22Rv1 (cell line): Measurements from ENCODE around the gene SYNE3.

Source experiments
- H3K27ac ChIP-seq: fragments of 450-650 bp; 2 replicates; pipeline ENCODE4 v1.5.1; 2017
- CTCF ChIP-seq: fragments of 450-650 bp; IDR thresholded peaks from 2 replicates; pipeline ENCODE4 v1.5.1; 2017; ENCODE audit warnings: mild to moderate bottlenecking
- ZFX ChIP-seq: fragments of 450-650 bp; IDR thresholded peaks from 2 replicates; pipeline ENCODE4 v1.6.1; 2017; ENCODE audit warnings: antibody characterized with exemption, borderline replicate concordance

SYNE3 gene

DNA sequence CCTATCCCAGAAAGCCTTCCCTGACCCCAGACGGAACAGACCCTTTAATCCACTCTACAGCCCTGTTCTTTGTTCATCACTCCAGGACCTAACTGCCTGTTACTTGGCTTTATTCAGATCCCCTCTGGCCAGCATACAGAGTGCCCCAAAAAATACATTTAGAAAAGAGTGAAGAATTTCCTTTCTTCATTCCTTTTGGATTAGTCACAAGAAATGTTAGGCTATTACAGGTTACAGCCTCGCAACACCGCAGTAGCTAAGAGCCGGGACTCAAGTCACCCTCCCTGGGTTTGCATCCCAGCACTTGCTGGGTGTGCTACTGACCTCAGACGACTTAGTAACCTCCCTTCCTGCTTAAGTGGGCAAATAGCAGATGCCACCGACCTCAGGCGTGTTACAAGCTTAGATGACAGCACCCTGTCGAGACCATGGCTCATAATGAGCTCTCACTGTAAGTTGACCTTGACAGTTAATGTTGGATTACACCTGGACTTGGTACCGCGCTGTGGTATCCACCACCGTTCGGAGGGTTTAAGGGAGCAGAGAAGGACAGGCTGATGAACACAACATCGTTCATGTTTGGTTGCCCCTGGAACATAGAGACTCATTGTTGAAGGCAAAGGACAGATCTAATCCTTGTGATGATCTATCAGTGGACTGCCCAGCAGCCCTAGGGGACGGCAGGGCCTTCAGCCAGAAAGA lies 31.3 kb upstream of the SYNE3 start:
- TF ChIP-seq CTCF (no peak), ZFX (no peak)
- H3K27ac ChIP-seq = no peak overlapping the region

DNA sequence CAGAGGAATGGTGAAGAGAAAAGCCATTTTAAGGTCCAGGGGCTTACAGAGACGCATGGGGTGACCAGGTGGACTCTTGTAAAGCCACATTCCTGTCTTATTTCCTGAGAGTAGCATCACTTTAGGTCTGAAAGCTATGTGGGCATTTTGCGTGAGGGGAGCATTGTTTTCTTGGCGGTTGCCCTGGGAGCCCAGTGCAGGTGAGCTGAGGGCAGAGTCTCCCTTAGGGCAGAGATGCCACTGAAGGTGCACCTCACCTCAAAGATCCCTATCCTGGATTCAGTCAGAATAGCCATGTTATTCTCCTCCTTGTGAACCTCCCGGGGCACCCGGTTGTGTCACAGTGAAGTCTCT lies 30.8 kb upstream of the SYNE3 start:
- no peak overlapping the region for H3K27ac ChIP-seq
- TF ChIP-seq CTCF (no peak), ZFX (no peak)

- H3K27ac ChIP-seq = no peak overlapping the region
- TF ChIP-seq CTCF = no peak
- TF ChIP-seq ZFX = no peak
Observed at GRCh38 chr14:95545515-95546168, 29.2 kb upstream of the SYNE3 start.

DNA sequence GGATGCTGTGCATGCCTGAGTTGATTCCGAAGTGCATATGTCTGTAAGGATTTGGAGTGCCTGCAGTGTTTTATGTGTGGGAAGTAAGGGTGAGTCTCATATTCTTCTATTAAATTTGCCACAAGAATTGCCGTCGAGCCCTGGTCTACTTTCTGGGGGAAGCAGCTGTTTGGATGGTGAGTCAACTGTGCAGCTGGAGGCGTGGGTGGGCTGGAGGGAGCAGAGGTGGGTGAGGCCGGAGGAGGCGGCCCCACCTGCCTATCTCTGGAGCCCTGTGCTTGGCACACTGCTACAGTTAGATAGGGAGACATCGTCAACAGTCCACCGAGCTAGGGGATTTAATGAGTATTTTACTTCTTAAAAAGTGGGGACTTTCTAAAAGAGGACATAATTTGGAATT lies 28.1 kb upstream of the SYNE3 start:
- TF ChIP-seq CTCF (no peak), ZFX (no peak)
- no peak overlapping the region for H3K27ac ChIP-seq

- TF ChIP-seq CTCF (no peak), ZFX (no peak)
- no peak overlapping the region for H3K27ac ChIP-seq
Observed at GRCh38 chr14:95543021-95543420, 26.6 kb upstream of the SYNE3 start.

DNA sequence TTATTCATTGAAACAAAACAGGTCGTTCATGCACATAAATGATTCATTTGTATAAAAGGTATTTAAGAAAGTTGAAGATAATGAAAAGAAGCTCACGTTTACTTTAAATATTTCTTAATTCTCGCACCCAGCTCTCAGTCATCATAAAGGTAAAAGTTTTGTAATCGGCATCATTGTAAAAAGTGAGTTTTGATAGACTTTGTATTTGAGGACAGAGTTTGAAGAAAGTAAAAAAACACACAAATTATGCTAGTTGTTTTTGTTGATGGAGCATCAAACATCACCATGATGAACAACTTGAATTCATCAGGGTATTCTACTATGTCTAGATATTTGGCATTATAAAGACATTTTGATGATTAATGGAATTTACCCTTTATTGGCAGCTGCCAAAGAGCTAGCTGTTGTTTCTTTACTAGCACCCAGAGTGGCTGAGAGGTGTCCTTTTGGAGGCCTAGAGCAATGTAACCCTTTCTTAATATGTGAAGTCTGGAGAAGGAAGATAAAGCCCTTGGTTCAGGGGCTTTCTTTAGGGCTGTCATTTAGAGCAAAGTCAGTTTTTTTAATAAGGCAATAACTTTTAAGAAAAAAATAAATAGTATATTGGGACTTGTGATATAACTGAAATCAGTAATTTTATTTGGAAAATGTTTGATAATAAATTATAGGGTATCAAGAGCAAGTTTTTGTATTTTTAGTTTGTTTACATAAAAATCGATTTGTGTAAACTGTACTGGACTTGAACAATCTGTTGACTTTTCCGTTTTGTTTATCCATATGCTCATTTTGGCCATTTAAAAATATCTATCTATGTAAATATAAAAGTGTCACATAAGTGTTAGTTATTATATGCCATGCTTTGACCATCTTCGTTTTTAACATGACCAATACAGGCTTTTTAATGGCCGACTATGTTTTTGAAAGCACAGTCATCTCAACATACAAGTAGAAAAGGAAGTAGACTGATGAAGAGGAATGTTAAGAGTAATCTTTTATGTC lies 25.8 kb upstream of the SYNE3 start:
- no peak for TF ChIP-seq ZFX
- H3K27ac ChIP-seq = no peak overlapping the region

DNA sequence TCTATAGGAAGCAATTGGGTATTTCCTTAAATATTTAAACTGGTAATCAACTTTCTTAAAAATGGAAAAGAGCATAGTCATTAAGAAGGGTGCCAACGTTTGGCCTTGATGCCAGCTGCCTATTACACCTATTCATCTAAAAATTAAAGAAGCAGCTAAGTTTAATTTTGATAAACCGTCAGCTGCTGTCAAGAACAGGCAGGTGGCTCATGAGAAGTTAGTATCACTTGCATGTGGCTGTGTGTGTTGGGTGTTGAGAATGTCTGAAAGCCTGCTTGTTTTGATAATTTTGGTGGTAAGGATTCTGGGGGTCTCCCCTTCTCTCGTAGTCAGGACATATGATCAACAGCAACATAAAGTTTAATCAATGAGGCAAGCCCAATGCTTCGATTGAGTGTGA lies 24.9 kb upstream of the SYNE3 start:
- TF ChIP-seq CTCF (no peak), ZFX (no peak)

More for the DNA sequence above, 24.9 kb upstream of the SYNE3 start:
- H3K27ac ChIP-seq = no peak overlapping the region
